ENCODE results near the gene CEP44.

DNA sequence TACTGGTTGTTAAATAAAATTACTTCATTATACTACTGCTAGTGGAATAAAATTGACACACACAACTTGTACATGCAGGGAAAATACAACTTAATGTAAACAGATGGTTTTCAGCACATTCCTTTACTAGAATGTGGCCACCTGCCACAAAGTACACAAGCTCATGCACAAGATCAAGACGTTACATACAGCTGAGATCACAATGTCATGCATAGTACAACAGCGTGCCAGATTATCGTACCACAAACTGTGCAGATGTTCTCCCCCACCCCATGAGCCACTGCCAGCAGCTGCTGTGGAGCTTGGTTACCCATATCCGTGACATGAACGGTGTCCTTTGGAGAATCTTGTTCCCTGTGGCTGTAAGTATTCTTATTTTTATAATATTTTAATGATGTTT is 27.9 kb upstream of the CEP44 start:
- TF ChIP-seq, protein P1, sequence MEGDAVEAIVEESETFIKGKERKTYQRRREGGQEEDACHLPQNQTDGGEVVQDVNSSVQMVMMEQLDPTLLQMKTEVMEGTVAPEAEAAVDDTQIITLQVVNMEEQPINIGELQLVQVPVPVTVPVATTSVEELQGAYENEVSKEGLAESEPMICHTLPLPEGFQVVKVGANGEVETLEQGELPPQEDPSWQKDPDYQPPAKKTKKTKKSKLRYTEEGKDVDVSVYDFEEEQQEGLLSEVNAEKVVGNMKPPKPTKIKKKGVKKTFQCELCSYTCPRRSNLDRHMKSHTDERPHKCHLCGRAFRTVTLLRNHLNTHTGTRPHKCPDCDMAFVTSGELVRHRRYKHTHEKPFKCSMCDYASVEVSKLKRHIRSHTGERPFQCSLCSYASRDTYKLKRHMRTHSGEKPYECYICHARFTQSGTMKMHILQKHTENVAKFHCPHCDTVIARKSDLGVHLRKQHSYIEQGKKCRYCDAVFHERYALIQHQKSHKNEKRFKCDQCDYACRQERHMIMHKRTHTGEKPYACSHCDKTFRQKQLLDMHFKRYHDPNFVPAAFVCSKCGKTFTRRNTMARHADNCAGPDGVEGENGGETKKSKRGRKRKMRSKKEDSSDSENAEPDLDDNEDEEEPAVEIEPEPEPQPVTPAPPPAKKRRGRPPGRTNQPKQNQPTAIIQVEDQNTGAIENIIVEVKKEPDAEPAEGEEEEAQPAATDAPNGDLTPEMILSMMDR (IDR thresholded peaks at IDR 0.05; ENCODE audit: low read length) = no peak
- no peak for TF ChIP-seq EZH2phosphoT487 (IDR thresholded peaks at IDR 0.05; ENCODE audit: low read length)

All from MM.1S (cell line).